B cell (primary cell): ENCODE data around the gene HSH2D.

ENCODE experiments used
- EZH2 ChIP-seq: IDR thresholded peaks from 2 replicates; pipeline ENCODE4 v1.6.1; 2012; ENCODE audit warnings: borderline replicate concordance, low read depth, mild to moderate bottlenecking, moderate library complexity, low read length; ENCODE audit not compliant: insufficient read depth, poor library complexity, severe bottlenecking
- TF ChIP-seq, protein P1 (sequence below): fragments of 200-600 bp; IDR thresholded peaks from one replicate; pipeline ENCODE4 v1.8.0; 2022; ENCODE audit warnings: antibody characterized with exemption, mild to moderate bottlenecking

DNA sequence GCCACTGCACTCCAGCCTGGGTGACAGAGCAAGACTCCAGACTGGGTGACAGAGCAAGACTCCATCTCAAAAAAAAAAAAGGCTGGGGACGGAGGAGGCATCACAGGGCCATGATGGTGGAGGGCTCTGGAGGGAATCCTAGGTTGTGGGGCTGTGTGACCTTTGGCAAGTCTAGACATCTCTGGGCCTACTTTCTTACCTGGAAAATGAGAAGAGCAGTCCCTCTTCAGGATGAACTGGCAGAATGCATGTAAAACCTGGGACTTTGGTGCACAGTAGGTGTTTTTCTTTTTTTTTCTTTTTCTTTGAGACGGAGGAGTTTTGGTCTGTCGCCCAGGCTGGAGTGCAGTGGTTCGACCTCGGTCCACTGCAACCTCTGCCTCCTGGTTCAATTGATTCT lies 16.2 kb downstream of the HSH2D start:
- TF ChIP-seq, protein P1, sequence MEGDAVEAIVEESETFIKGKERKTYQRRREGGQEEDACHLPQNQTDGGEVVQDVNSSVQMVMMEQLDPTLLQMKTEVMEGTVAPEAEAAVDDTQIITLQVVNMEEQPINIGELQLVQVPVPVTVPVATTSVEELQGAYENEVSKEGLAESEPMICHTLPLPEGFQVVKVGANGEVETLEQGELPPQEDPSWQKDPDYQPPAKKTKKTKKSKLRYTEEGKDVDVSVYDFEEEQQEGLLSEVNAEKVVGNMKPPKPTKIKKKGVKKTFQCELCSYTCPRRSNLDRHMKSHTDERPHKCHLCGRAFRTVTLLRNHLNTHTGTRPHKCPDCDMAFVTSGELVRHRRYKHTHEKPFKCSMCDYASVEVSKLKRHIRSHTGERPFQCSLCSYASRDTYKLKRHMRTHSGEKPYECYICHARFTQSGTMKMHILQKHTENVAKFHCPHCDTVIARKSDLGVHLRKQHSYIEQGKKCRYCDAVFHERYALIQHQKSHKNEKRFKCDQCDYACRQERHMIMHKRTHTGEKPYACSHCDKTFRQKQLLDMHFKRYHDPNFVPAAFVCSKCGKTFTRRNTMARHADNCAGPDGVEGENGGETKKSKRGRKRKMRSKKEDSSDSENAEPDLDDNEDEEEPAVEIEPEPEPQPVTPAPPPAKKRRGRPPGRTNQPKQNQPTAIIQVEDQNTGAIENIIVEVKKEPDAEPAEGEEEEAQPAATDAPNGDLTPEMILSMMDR = no peak
- no peak for TF ChIP-seq EZH2
